Left kidney (tissue), 2 donors: ENCODE data around the gene FADS2. TPM values are rescaled to one million over a fixed set of nuclear protein-coding genes. Genes with fewer than 3 reads are reported as not detected.
"Not testable (repeated sequence)": the region's sequence is repeated elsewhere in the genome, so short reads cannot be mapped to it uniquely, and the experiment has no call there.

Source experiments
- DNase-seq: peaks from one replicate; pipeline ENCODE4 v3.0.0-alpha.2; 2013
- polyA plus RNA-seq: library from polyadenylated mRNA; unstranded; fragments of 120-200 nt; gene quantifications from one replicate; pipeline ENCODE4 v1.2.1, GENCODE V29; 2013; ENCODE audit not compliant: insufficient read length

Gene FADS2
- polyA plus RNA-seq, 1 donor = 105 TPM

GRCh38 chr11:61866231-61866957 lies 38.3 kb downstream of the FADS2 start:
- DNase-seq = no peak

GRCh38 chr11:61866958-61867343 lies 38.9 kb downstream of the FADS2 start:
- DNase-seq = no peak

DNA sequence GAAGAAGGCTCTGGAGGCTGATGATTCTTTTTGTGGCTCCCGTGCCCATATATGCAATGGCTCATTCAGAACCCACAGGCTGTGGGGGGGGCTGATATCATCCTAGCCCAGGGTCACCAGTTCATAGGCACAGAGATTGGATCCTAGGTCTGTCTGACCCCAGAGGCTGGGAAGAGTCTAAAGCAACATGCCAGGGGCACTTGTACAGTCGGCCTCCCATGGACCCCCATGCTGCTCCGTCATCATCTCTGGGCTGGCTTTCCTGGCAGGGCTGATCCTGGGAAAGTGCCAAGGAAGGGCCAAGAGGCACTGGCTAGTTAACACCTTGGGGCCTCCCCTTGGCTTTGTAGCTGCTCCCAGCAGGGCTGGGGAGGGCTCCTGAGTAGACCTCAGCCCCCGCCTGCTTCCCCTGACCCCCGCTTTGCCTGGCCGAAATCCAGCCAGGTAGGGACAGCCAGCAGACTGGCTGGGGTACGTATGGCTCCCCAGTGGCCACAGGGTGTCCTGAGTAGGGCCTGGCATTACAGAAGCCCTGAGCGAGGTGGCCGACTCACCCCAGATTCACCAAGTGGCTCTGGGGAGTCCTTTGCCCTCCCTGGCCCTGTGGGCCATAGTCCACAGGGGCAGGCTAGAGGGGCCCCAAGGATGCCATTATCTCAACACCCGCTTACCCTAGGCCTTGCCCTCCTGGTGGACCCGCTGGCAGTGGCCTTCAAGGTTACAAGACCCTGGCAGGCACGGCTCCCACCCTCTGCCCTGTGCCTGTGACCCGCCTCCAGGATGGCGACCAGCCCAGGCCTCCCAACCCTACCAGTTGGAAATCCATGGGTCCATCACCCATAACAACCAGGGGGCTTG lies 40.7 kb downstream of the FADS2 start:
- DNase-seq = no peak

DNA sequence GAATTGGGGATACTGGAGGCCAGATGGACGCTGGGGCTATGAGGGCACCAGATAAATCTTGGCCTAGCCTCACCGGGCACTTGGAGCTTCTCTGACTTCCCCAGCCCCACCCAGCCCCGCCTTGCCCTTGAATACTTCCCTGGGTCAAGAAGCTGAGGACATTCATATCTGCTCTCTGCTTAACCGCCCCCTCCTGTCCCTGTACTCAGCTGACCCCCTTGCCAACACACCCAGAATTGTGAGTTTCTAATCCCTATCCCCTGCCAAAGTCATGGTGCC lies 41.3 kb downstream of the FADS2 start:
- DNase-seq = no peak

GRCh38 chr11:61869708-61870451 lies 41.8 kb downstream of the FADS2 start:
- DNase-seq = no peak

DNA sequence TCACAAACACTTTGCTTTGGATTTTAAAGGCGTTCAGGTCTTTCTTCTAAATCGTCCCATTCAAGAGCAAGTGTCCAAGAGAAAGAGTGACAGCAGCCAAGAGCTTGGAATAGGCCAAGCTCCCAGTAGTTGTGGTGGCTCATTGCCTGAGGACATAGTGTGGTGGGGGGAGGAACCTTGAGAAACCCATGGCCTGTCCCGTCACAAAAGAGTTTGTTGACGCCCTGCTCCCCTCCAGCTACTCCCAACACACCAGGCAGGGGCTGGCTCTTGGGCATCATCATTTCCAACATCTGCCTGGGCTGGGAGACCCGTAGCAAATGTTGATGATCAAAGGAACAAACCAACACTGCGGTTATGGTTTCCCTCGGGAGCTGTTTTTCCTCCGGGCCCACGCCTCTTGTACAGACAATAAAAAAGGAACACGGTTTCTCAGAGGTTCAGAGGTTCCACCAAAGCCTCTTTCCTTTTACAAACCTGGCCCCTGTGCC lies 42.5 kb downstream of the FADS2 start:
- DNase-seq = peak; percentile 14

- DNase-seq = peak; percentile 60
These were observed 43.1 kb downstream of the FADS2 start for GRCh38 chr11:61871158-61871597.

DNA sequence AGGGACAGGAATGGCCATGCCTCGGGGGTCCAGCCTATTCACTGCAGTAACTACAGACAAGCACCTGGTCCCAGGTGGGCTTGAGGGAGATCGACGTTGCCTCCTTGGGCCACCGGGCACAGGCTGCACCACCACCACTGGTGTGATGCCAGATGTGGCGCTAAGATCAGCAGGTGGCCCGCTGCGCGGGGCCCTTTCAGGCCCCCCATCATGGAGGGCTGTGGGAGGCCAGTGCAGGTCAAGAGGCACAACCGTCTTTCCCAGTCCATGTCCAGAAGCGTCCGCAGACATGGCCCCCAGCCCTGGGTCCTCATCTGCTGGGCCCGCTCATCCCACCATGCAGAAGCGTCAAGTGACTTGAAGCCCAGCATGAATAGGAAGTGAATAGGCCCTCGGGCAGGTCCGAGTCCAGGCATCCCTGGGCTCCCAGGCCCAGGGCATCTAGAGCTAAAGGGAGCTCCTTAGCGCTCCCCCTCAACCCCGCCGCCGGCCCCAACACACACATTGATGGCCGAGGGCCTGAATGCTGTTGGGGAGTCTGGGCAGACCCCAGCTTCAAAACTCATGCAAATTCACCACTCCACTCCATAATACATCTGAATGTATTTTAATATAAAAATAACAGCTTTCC lies 45.0 kb downstream of the FADS2 start:
- no peak for DNase-seq

GRCh38 chr11:61873588-61874376 lies 45.7 kb downstream of the FADS2 start:
- DNase-seq = no peak

DNA sequence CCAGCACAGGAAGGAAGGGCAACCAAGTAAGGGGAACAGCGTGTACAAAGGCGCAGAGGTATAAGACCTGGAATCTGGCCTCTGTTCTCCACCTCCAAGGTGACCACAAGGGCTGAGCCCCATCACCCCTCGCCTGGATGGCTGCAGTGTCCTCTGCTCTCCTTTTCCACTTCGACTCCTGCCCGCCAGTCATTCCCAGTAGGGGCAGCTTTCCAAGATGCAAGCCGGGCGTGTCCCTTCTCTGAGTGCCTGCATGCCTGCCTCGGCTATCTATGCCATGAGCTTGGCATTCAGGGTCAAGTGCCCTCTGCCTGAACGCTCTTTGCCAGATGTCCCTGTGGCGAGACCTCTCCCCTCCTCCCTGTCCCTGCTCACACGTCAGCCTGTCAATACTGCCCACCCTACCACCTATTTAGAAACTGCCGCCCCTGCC lies 46.3 kb downstream of the FADS2 start:
- DNase-seq = no peak

DNA sequence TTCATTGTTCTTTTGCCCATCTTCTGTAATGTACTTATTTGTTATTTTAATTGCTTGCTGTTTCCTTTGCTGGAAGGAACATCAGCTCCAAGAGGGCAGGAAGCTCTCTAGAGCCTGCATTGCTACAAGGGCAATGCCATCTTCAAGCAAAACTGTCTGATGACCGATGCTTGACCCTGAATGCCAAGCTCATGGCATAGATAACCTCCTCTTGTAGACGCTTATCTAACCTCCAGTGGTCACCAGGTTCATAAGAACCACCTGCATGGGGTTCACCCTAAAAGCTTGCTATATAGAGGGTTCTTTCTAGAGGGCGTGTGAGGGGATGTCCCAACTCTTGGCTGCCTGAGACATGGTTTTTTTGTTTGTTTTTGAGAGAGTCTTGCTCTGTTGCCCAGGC lies 46.8 kb downstream of the FADS2 start:
- DNase-seq = no peak

GRCh38 chr11:61875698-61876097 lies 47.6 kb downstream of the FADS2 start:
- no peak for DNase-seq

DNA sequence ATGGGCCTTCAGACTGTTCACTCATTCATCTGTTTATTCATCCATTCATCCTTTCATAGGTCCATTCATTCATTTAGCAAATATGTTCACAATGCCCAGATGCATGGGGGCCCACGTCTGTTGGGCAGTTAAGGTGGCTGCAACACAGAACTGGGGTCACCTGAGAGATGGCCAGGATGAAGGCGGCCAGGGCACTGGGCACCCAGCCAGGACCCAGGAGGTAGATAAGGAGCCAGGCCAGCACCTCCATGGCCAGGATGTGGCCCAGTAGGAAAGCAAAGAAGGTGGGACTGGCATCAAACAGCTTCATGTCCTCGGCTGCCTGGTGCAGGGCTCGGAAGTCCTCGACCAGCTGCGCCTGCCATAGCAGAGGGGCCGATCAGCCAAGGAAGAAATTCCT lies 51.1 kb downstream of the FADS2 start:
- DNase-seq = no peak

DNA sequence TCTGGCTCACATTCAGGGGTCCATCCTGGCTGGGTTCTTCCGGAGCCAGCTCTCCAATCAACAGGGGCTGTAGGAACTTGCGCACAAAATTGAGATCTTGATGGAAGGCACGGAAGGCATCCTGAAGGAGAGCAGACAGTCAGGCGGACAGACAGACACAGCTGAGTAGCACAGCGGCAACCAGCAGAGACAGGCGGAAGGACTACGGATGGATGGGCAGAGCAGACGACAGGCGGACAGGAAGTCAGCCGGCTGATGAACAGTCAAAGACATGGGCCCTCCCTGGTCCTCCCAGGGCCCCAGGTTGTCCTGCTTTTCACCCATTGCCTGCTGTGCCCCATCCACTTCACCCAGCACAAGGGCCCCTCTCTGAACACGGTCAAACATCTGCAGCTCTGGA lies 51.9 kb downstream of the FADS2 start:
- no peak for DNase-seq

- no peak for DNase-seq
These were observed 52.4 kb downstream of the FADS2 start for GRCh38 chr11:61880454-61880853.

DNA sequence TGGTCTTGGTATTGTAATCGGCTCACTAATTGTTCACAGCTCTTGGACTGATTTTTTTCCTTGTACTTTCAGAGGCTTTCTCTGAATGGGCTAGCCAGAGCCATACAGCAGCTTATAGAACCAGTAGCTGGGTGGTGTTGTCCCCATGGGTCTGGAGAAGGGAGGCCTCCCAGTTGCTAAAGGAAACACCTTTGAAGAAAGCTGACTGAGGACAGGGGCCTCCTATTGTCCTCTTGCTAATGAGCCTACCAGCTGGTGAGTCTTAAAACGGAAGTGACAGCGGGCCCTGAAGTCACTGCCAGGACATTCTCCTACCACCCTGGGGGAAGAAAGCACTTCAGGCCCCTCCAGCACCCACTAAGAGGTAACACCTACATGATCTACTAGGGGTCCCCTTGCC lies 53.3 kb downstream of the FADS2 start:
- DNase-seq = no peak

DNA sequence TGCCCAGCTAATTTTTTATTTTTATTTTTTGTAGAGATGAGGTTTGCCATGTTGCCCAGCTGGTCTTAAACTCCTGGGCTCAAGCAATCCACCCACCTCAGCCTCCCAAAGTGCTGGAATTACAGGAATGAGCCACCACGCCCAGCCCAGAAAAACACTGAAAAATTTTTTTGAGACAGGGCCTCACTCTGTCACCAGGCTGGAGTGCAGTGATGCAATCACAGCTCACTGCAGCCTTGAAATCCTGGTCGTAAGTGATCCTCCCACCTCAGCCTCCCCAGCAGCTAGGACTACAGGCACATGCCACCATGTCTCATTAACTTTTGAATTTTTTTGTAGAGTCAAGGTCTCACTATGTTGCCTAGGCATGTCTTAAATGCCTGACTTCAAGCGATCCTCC lies 54.2 kb downstream of the FADS2 start:
- DNase-seq = not testable (repeated sequence)

DNA sequence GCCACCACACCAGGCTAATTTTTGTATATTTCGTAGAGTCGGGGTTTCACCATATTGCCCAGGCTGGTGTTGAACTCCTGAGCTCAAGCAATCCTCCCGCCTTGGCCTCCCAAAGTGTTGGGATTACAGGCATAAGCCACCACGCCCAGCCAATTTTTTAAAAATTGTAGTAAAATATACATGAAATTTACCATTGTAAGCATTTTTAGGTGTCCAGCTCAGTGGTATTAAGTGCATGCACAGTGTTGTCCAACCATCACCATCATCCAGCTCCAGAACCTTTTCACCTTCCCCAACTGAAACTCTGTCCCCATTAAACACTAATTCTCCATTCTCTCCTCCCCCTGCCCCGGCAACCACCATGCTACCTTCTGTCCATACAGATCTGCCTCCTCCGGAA lies 54.8 kb downstream of the FADS2 start:
- no peak for DNase-seq

DNA sequence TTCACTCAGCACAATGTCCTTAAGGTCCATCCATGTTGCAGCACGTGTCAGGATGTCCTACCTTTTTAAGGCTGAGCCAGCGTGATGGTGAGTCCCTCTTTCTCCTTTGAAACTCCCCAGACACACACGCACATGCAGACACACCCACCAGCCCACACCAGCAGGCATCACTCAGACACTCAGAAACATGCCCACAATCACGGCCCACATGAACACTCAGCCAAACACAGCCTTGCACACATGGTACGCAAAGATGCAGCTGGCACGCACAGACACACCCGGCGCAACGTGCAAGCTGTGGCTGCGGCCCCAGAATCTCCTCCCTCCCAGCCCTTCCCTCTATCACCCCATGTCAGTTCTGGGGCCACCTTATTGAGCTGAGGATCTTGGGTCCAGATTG lies 55.2 kb downstream of the FADS2 start:
- no peak for DNase-seq

DNA sequence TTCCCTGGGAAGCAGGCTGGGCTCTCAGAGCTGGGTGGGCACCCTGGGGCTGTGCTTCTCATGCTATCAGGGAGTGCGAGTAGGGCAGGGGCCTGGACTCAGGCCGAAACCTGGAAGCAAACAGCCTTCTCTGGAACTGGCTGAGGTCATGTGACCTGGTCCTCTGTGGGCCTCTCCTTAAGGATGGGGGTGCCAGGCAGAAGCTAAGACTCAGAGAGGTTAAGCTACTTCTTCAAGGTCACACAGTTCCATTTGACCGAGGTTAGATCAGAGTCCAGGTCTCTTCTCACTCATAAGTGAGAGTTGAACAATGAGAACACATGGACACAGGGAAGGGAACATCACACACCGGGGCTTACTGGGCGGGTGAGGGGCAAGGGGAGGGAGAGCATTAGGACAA lies 55.8 kb downstream of the FADS2 start:
- DNase-seq = no peak

DNA sequence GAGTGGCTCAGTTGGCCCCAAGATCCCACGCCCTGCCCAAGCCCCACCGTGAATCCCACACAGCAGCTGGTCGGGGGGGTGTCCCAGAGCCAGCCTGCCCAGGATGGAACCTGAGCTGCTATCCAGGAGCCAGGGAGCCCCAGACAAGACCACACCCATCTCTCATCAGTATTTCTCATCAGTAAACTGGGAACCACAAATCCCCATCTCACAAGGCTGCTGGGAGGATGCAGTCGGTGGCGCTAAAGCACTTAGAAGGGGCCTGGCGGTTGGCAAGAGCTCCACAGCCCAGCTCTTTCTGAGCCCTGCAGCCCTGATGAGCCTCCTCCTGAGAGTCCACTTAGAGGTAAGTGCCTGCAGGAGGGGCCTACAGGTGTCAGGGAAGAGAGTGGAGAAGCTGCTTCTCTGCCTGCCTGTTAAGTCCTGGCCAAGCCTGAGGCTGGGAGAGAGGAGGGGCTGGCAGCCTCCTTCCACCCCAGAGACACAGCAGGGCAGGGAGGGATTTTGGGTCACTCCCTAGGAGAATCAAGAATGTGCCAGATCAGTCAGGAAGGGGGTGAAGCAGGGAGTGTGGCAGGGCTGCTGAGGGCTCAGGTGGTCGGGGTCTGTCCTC lies 57.2 kb downstream of the FADS2 start:
- DNase-seq = no peak
